HG02571 (cell line): Measurements from ENCODE around the gene MRPL20.

ENCODE experiments used
- ATAC-seq: cut with Tn5 transposase; IDR thresholded peaks from one replicate; pipeline ENCODE4 v1.9.1; 2021; ENCODE audit warnings: mild to moderate bottlenecking, moderate library complexity; ENCODE audit not compliant: unreplicated experiment

Gene MRPL20

GRCh38 chr1:1366699-1367066 is 40.4 kb downstream of the MRPL20 start:
- no peak for ATAC-seq

GRCh38 chr1:1365875-1366698 is 41.0 kb downstream of the MRPL20 start:
- no peak for ATAC-seq

GRCh38 chr1:1364266-1364665 is 42.8 kb downstream of the MRPL20 start:
- ATAC-seq, result no peak

- ATAC-seq, result no peak
Observed at GRCh38 chr1:1361982-1362423, 45.1 kb downstream of the MRPL20 start.

- ATAC-seq, result no peak
Observed at GRCh38 chr1:1361233-1361981, 45.7 kb downstream of the MRPL20 start.

- ATAC-seq, result no peak
Observed at GRCh38 chr1:1360506-1361169, 46.5 kb downstream of the MRPL20 start.

GRCh38 chr1:1359664-1360468 is 47.2 kb downstream of the MRPL20 start:
- ATAC-seq, result no peak

- no peak for ATAC-seq
Observed at GRCh38 chr1:1359308-1359663, 47.8 kb downstream of the MRPL20 start.

- ATAC-seq, result no peak
Observed at GRCh38 chr1:1358433-1359271, 48.4 kb downstream of the MRPL20 start, which contains the start of gene MXRA8. MXRA8 (minus strand) TSS chr1:1358555; CDS start chr1:1358504, 51 bp downstream.

- no peak for ATAC-seq
Observed at GRCh38 chr1:1357871-1358432, 49.1 kb downstream of the MRPL20 start.

- ATAC-seq, result no peak
Observed at GRCh38 chr1:1356796-1357401, 50.2 kb downstream of the MRPL20 start.

- ATAC-seq, result no peak
Observed at GRCh38 chr1:1356166-1356795, 50.8 kb downstream of the MRPL20 start.

GRCh38 chr1:1355416-1355815 is 51.7 kb downstream of the MRPL20 start:
- no peak for ATAC-seq

- no peak for ATAC-seq
Observed at GRCh38 chr1:1354271-1355247, 52.5 kb downstream of the MRPL20 start.

- ATAC-seq, result no peak
Observed at GRCh38 chr1:1353389-1354151, 53.5 kb downstream of the MRPL20 start.

GRCh38 chr1:1352786-1353388 is 54.2 kb downstream of the MRPL20 start:
- ATAC-seq, result no peak
